Dermis blood vessel endothelial cell (primary cell): ENCODE data around the gene RNGTT. TPM values are rescaled to one million over a fixed set of nuclear protein-coding genes. Genes with fewer than 3 reads are reported as not detected.
A peak's percentile ranks its signal among the peaks of the same experiment; 100 is the strongest.
"Not testable (repeated sequence)": the region's sequence is repeated elsewhere in the genome, so short reads cannot be mapped to it uniquely, and the experiment has no call there.

Experiments used
- DNase-seq: peaks from one replicate; pipeline ENCODE4 v3.0.0; 2010
- total RNA-seq: library from RNA; depleted of rRNA; stranded (reverse); fragments of >200 nt; gene quantifications from 2 replicates; pipeline ENCODE4 v1.2.3, GENCODE V29; 2014

The RNGTT gene
- total RNA-seq, 1 donor from 2014 or later: 19.7 TPM

GRCh38 chr6:88970301-88970700 is 6.9 kb upstream of the RNGTT start:
- DNase-seq: no peak

- DNase-seq: not testable (repeated sequence)
These were observed 5.8 kb upstream of the RNGTT start for GRCh38 chr6:88969255-88969654.

DNA sequence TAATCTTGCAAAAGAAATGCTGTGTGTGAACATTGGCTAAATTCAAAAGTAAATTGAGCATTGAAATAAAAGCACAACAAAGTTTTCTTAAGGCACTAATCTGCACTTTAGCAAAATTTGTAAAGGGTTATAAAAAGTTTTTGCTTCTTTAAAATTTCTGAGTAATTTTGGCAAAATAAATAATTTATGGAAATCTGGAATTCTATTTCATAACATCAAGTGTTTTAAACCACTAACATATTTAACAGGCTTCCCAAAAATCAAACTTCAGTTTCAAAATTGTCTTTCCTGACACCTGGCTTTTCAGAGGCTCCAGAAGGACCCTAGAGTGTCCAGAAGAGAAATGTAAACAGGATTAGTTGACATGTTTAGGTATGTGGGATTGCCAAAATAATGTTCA is 4.5 kb upstream of the RNGTT start:
- no peak for DNase-seq

GRCh38 chr6:88965691-88966090 is 2.3 kb upstream of the RNGTT start:
- DNase-seq: no peak

GRCh38 chr6:88964509-88964908 is 1.1 kb upstream of the RNGTT start:
- DNase-seq: no peak

DNA sequence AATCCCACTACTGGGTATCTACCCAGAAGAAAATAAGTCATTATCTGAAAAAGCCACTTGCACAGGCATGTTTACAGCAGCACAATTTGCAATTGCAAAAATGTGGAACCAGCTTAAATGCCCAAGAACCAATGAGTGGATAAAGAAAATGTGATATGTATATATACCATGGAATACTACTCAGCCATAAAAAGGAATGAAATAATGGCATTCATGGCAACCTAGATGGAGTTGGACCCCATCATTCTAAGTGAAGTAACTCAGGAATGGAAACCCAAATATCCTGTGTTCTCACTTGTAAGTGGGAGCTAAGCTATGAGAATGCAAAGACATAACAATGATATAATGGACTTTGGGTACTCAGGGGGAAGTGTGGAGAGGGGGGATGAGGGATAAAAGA is 4.6 kb downstream of the RNGTT start:
- DNase-seq: no peak

- no peak for DNase-seq
These were observed 9.7 kb downstream of the RNGTT start for GRCh38 chr6:88953550-88954386.

DNA sequence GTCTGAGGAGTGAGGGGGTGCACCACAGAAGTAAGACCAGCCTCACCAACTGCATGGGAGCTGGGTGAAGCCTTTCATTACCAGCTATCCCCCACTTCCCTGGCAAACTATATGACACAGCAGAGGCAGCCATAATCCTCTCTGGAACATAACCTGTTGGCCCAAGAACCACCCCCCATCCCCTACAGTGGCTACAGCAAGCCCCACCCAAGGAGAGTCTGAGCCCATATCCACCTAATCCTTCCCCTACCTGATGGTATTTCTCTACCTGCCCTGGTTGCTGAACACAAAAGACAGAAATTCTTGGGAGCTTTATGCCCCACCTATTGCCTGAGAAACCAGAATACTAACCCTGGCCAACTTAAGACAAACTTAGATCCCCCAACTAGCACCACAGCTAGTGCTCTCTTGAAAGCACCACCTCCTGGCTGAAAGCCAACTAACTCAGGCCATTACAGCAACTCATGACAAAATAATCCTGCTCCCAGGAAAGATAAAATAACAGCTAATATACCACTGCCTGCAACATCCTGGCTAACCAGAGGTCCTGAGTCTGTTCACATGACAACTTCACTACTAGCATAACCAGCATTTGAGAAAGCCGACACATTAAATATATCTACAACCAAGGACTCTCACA is 11.2 kb downstream of the RNGTT start:
- no peak for DNase-seq

DNA sequence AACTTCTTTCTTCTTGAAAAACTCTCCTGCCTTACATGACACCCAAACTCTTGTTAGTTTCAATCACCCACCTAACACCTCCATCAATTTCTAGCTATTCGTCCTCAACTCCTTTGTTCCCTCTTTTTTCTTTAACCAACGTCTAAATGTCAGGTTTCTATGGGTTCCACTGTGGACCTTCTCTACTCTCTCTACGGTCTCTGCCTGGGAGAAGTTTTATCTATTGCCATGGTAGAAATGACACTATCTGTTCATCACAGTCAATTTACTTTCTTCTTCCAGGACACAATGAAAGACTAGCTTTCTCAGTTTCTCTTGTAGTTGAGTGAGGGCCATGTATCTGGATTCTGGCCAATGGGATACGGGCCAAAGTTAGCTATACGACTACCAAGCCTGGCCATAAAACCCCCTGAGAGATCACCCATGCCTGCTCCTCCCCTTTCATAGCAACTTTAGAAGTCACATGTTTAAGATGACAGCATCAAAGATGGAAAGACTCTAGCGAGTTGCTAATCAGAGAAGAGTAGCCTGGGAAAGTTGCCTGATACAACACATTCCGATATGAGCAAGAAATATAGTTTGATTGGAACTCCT is 17.9 kb downstream of the RNGTT start:
- no peak for DNase-seq

DNA sequence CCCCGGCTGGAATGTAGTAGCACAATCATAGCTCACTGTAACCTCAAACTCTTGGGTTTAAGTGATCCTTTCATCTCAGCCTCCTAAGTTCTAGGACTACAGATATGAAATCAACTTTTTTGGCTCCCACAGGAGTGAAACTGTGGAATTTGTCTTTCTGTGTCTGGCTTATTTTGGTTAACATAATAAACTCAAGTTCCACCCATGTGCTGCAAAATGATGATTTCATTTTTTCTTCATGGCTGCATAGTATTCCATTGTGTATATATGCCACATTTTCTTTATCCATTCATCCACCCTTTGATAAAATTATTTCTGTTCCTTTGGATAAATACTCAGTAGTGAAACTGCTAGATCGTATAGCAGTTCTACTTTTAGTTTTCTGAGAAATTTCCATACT is 29.9 kb downstream of the RNGTT start:
- no peak for DNase-seq

- DNase-seq: not testable (repeated sequence)
These were observed 31.4 kb downstream of the RNGTT start for GRCh38 chr6:88932019-88932418.

- DNase-seq: peak; percentile 10
These were observed 40.5 kb downstream of the RNGTT start for GRCh38 chr6:88922775-88923548.

DNA sequence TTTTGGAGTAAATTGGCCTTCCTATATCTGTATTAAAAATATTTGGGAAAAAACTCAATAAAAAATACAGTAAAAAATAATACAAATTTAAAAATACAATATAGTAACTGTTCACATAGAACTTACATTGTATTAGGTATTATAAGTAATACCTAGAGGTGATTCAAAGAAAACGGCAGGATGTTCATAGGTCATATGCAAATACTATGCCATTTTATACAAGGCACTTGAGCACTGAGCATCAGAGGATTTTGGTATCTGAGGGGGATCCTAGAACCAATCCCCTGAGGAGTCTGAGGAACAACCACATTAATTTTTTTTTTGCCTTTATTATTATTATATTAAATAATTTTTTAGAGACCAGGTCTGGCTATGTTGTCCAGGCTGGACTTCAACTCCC is 41.7 kb downstream of the RNGTT start:
- DNase-seq: no peak

- no peak for DNase-seq
These were observed 42.4 kb downstream of the RNGTT start for GRCh38 chr6:88920774-88921733.

DNA sequence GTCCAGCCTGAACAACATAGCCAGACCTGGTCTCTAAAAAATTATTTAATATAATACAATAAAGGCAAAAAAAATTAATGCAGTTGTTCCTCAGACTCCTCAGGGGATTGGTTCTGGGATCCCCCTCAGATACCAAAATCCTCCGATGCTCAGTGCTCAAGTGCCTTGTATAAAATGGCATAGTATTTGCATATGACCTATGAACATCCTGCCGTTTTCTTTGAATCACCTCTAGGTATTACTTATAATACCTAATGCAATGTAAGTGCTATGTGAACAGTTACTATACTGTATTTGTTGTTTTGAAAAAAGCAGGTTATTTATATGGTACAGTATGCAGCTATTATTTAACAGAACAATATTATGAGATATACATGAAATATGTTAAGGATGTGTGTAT is 43.3 kb downstream of the RNGTT start:
- DNase-seq: no peak

GRCh38 chr6:88919032-88919431 is 44.4 kb downstream of the RNGTT start:
- DNase-seq: peak; percentile 7

DNA sequence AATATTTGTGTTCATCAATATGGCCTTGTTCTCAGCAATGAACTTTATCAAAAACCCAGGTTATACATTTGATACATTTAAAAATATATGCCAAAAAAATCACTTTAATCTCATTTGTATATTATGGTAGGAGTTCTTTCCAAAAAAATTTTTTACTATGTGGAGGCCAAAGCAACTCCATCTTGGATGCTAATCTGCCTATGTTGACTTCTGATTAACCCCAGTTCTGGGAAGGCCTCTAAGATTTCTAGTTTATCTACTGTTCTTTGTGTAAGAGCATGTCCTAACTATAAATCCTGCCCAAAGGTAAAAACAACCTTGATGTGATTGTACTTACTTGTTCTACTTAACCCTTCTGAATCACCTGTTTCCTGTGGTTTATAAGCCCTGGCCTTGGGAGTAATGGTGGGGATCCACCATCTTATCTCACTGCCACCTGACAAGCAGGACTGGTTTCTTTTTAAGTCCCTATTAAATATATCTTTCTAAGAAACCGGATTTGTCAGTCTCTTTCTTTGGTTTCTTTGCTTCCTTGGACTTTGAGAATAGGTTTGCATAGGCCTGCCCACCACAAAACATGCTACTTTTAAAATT is 46.7 kb downstream of the RNGTT start:
- DNase-seq: no peak

GRCh38 chr6:88914895-88915598 is 48.4 kb downstream of the RNGTT start:
- no peak for DNase-seq

DNA sequence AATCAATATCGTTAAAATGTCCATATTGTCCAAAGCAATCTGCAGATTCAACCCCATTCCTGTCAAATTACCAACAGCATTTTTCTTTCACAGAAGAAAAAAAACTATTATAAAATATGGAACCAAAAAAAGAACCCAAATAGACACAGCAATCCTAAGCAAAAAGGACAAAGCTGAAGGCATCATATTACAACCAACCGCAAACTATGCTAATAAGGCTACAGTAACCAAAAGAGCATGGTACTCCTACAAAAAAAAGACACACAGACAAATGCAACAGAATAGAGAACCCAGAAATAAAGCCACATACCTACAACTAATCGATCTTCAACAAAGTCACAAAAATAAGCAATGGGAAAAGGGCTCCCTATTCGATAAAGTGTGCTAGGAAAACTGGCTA is 49.2 kb downstream of the RNGTT start:
- no peak for DNase-seq

DNA sequence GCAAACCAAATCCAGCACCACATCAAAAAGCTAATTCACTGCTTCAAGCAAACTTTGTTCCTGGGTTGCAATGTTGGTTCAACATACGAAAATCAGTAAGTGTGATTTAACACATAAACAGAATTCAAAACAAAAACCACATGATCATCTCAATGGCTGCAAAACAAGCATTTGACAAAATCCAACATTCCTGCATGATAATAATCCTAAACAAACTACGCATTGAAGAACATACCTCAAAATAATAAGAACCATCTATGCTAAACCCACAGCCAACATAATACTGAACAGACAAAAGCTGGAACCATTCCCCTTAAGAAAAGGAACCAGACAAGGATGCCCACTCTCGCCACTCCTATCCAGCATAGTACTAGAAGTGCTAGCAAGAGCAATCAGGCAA is 49.9 kb downstream of the RNGTT start:
- DNase-seq: no peak
